ENCODE data around the gene MRPS27.

Gene MRPS27

GRCh38 chr5:72255670-72256069 lies 64.4 kb downstream of the MRPS27 start:
- DNase-seq (ENCODE audit: extremely low read depth, low read depth) = no peak
- TF ChIP-seq CTCF (IDR thresholded peaks at IDR 0.05; ENCODE audit: low read depth, low read length, missing control alignments) = no peak
- H3K4me3 ChIP-seq (replicated peaks; ENCODE audit: low read depth, low read length) = no peak overlapping the region

- TF ChIP-seq CTCF (IDR thresholded peaks at IDR 0.05; ENCODE audit: low read depth, low read length, missing control alignments) = no peak
- no peak for DNase-seq (ENCODE audit: extremely low read depth, low read depth)
- no peak overlapping the region for H3K4me3 ChIP-seq (replicated peaks; ENCODE audit: low read depth, low read length)
Observed at GRCh38 chr5:72255237-72255636, 64.8 kb downstream of the MRPS27 start.

GRCh38 chr5:72252574-72253155 lies 67.4 kb downstream of the MRPS27 start:
- TF ChIP-seq CTCF (IDR thresholded peaks at IDR 0.05; ENCODE audit: low read depth, low read length, missing control alignments) = no peak
- DNase-seq (ENCODE audit: extremely low read depth, low read depth) = no peak
- no peak overlapping the region for H3K4me3 ChIP-seq (replicated peaks; ENCODE audit: low read depth, low read length)

GRCh38 chr5:72252008-72252407 lies 68.0 kb downstream of the MRPS27 start:
- H3K4me3 ChIP-seq (replicated peaks; ENCODE audit: low read depth, low read length) = no peak overlapping the region
- no peak for DNase-seq (ENCODE audit: extremely low read depth, low read depth)
- TF ChIP-seq CTCF (IDR thresholded peaks at IDR 0.05; ENCODE audit: low read depth, low read length, missing control alignments) = no peak

GRCh38 chr5:72251386-72251785 lies 68.7 kb downstream of the MRPS27 start:
- H3K4me3 ChIP-seq (replicated peaks; ENCODE audit: low read depth, low read length) = no peak overlapping the region
- TF ChIP-seq CTCF (IDR thresholded peaks at IDR 0.05; ENCODE audit: low read depth, low read length, missing control alignments) = no peak
- no peak for DNase-seq (ENCODE audit: extremely low read depth, low read depth)

- TF ChIP-seq CTCF (IDR thresholded peaks at IDR 0.05; ENCODE audit: low read depth, low read length, missing control alignments) = no peak
- DNase-seq (ENCODE audit: extremely low read depth, low read depth) = peak; percentile 95
- no peak overlapping the region for H3K4me3 ChIP-seq (replicated peaks; ENCODE audit: low read depth, low read length)
Observed at GRCh38 chr5:72248410-72248981, 71.5 kb downstream of the MRPS27 start.
